A673 (cell line): ENCODE measurements around the gene SPAG16. TPM values are rescaled to one million over a fixed set of nuclear protein-coding genes. Genes with fewer than 3 reads are reported as not detected.

Source experiments
- BruUV-seq: library from RNA; stranded (reverse); fragments of 400-500 nt; replicated peaks from 2 replicates; lab custom pipeline; 2021; lab: Mats Ljungman, UMichigan
- CTCF ChIA-PET: fragments of 300-600 bp; sonication (Branson Sonifier 250); formaldehyde crosslinking; loops from one replicate; lab custom pipeline; 2022; ENCODE audit warnings: antibody characterized with exemption; lab: Charles Lee
- POLR2A ChIA-PET: fragments of 300-600 bp; sonication (Branson Sonifier 250); formaldehyde crosslinking; loops from one replicate; lab custom pipeline; 2022; ENCODE audit warnings: antibody characterized with exemption; ENCODE audit not compliant: low non-redundant PET; lab: Charles Lee
- DNase-seq: peaks from one replicate; pipeline ENCODE4 v3.0.0-alpha.2; 2015; ENCODE audit warnings: low spot score
- H3K27ac ChIP-seq: fragments of 200-600 bp; sonication (generic); 2 replicates; pipeline ENCODE4 v1.5.1; 2016; ENCODE audit warnings: mixed run types, low read depth, mild to moderate bottlenecking, mixed read lengths, antibody characterized with exemption, low read length; ENCODE audit not compliant: poor library complexity, severe bottlenecking
- H3K27me3 ChIP-seq: fragments of 200-600 bp; sonication (generic); replicated peaks from 2 replicates; pipeline ENCODE4 v1.6.1; 2017; ENCODE audit warnings: mixed run types, low read depth, mild to moderate bottlenecking, mixed read lengths, antibody characterized with exemption, low read length; ENCODE audit not compliant: insufficient read depth, poor library complexity
- H3K36me3 ChIP-seq: fragments of 200-600 bp; sonication (generic); 2 replicates; pipeline ENCODE4 v1.6.1; 2016; ENCODE audit warnings: mixed run types, mild to moderate bottlenecking, mixed read lengths, antibody characterized with exemption, low read length; ENCODE audit not compliant: insufficient read depth, poor library complexity, severe bottlenecking
- H3K4me1 ChIP-seq: fragments of 200-600 bp; sonication (generic); 2 replicates; pipeline ENCODE4 v1.6.1; 2017; ENCODE audit warnings: mixed run types, mild to moderate bottlenecking, mixed read lengths, antibody characterized with exemption, low read length; ENCODE audit not compliant: insufficient read depth, poor library complexity, severe bottlenecking
- H3K4me3 ChIP-seq: fragments of 200-600 bp; sonication (generic); 2 replicates; pipeline ENCODE4 v1.5.1; 2016; ENCODE audit warnings: low read depth, mixed run types, mild to moderate bottlenecking, mixed read lengths, low read length; ENCODE audit not compliant: poor library complexity, severe bottlenecking
- H3K9me3 ChIP-seq: fragments of 200-600 bp; sonication (generic); 2 replicates; pipeline ENCODE4 v1.6.1; 2016; ENCODE audit warnings: mixed run types, low read depth, mild to moderate bottlenecking, mixed read lengths, antibody characterized with exemption, low read length; ENCODE audit not compliant: poor library complexity, severe bottlenecking
- CTCF ChIP-seq: fragments of 300-800, 200-600 bp; sonication (generic); conservative IDR thresholded peaks from 2 replicates; pipeline ENCODE4 v1.5.1; 2017; ENCODE audit warnings: low read depth, mild to moderate bottlenecking, antibody characterized with exemption, low read length, moderate library complexity, mixed read lengths
- EZH2 ChIP-seq: fragments of 200-600 bp; sonication (generic); IDR thresholded peaks from 2 replicates; pipeline ENCODE4 v1.6.1; 2017; ENCODE audit warnings: borderline replicate concordance, low read depth, mild to moderate bottlenecking, mixed read lengths, antibody characterized with exemption, low read length; ENCODE audit not compliant: poor library complexity, severe bottlenecking
- intact Hi-C: fragments of 100-400 bp; cut with micrococcal nuclease; formaldehyde crosslinking; loops from one replicate; pipeline ENCODE4 v1.10.0; 2022; ENCODE audit not compliant: unreplicated experiment
- total RNA-seq: library from RNA; stranded (reverse); gene quantifications from 2 replicates; pipeline ENCODE4 v1.2.3, GENCODE V29; 2021

The SPAG16 gene
- total RNA-seq, 1 experiment from 2014 or later, result 13.1 TPM

- Histone ChIP-seq H3K4me3 (no peak overlapping the region), H3K36me3 (no peaks in the 10 kb centered on the region), H3K9me3 (no peaks in the 10 kb centered on the region), H3K27ac (no peak overlapping the region), H3K4me1 (no peaks in the 10 kb centered on the region), H3K27me3 (no peaks in the 10 kb centered on the region)
- peak; percentile 55 for DNase-seq
- ChIA-PET CTCF (no interaction called here), POLR2A (no interaction called here)
- TF ChIP-seq EZH2 (no peak), CTCF (no peak)
- no TSS peak for BruUV-seq
- intact Hi-C loops, result no loop called here
These were observed 18.6 kb upstream of the SPAG16 start for GRCh38 chr2:213265679-213266078.

DNA sequence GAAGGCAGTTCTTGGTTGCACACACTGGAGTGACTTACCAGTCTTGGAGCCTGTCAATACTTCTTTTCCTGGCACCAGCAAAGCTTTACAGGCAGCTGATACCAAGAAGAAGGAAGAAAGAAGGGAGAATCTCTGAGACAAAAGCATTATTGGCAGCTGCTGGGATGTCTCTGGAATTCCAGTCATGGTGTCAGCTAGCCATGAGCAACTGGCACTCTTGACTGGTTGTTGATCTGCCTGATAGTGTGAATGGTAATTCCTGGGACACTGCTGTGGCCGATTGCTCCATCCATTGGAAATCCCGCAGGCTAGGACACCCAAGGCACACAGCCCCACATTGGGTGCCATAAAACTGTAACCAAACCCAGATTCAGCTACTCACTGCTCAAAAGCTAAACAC is 17.8 kb upstream of the SPAG16 start:
- Histone ChIP-seq H3K27me3 (no peaks in the 10 kb centered on the region), H3K4me1 (no peaks in the 10 kb centered on the region), H3K27ac (no peak overlapping the region), H3K4me3 (no peak overlapping the region), H3K9me3 (no peaks in the 10 kb centered on the region), H3K36me3 (no peaks in the 10 kb centered on the region)
- intact Hi-C loops, result no loop called here
- CTCF ChIA-PET, result no interaction called here
- BruUV-seq, result no TSS peak
- no peak for DNase-seq
- POLR2A ChIA-PET, result no interaction called here
- TF ChIP-seq CTCF (no peak), EZH2 (no peak)

- ChIA-PET CTCF (no interaction called here), POLR2A (no interaction called here)
- BruUV-seq, result no TSS peak
- TF ChIP-seq CTCF (no peak), EZH2 (no peak)
- Histone ChIP-seq H3K4me3 (no peak overlapping the region), H3K27me3 (no peaks in the 10 kb centered on the region), H3K9me3 (peaks cover 3% of the 10 kb centered on the region), H3K36me3 (no peaks in the 10 kb centered on the region), H3K27ac (no peak overlapping the region), H3K4me1 (no peaks in the 10 kb centered on the region)
- DNase-seq, result no peak
- intact Hi-C loops, result no loop called here
These were observed 12.3 kb upstream of the SPAG16 start for GRCh38 chr2:213271947-213272346.
